NCI-H128 (cell line): ENCODE results near the gene GPRC5B.

Source experiments
- DNase-seq: peaks from one replicate; lab custom pipeline; 2025; ENCODE audit not compliant: unreplicated experiment; lab: John Stamatoyannopoulos, UW

The GPRC5B gene

DNA sequence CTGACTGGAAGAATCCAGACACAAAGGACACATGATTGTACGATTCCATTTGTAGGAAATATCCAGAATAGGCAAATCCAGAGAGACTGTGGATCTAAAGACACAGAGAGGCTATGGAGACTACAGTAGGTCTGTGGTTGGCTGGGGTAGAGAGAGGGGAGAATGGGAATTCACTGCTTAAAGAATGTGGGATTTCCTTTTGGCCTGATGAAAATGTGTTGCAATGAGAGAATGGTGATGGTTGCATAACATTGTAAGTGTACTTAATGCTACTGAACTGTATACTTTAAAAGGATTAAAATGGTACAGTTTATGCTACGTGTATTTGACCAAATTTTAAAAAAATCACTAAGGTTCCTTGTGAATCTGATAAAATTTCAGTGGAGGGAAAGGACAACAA is 62.1 kb downstream of the GPRC5B start:
- no peak for DNase-seq

DNA sequence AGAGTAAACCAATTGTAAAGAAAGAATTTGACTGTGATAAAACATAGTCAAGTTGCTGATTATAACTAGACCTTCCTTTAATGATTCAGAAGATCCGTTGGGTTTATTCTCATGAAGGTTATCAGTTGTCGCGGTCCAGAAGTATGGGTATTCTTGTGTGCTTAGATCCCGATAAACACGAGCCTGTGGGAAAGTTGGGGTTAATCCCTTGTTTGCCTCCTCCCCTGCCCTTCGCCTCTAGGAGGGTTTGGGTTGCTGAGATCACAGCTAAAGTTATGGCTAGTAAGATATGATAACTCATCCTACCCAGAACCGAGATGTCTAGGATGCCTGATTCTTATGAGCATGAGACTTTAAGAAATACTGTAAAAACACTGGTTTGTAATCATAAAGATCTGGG is 66.8 kb downstream of the GPRC5B start:
- DNase-seq = no peak

DNA sequence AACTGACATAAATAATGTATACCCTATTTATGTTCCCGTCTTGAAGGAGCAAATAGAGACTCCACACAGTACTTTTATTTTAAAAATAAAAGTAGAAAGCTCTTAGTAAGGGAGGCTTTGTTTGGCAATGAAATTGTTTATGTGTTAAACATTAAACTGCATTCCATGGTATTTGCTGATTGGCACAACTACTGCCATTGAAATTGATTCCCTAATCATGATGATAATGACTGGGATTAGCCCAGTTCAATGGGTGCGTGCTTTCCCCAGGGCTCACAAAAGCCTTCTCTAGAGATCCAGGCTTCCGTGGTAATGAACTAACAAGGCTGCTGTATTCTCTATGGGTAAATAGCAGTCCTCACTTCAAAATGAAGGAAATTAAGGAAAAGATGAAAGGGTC is 67.5 kb downstream of the GPRC5B start:
- no peak for DNase-seq

DNA sequence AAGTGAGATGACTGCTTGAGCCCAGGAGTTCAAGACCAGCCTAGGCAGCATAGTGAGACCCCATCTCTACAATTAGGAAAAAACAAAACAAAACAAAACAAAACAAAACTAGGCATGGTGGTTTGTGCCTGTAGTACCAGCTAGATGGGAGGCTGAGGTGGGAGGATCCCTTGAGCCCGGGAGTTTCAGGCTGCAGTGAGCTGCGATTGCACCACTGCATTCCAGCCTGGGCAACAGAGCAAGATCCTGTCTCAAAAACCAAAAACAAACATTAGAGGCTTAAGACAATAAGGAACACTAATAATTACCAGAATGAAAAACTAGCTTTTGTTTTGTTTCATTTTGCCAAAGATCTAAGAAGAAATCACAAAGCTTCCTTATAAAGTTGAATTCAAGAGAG is 69.2 kb downstream of the GPRC5B start:
- no peak for DNase-seq

DNA sequence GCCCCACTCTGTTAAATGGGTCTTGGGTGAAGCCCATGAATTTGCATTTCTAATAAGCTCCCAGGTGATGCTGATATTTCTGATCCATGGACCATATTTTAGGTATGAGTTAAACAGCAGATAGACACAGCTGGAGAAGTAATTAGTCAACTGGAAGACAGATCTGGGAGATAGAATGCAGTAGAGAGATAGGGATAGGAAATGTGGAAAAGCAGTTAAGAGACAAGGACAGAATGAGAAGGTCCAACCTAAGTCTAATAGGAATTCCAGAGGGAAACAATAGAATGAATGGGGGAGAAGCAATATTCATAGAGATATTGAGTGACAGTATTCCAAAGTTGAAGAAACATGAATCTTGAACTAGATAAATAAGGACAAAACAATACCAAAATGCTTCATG is 71.7 kb downstream of the GPRC5B start:
- no peak for DNase-seq

DNA sequence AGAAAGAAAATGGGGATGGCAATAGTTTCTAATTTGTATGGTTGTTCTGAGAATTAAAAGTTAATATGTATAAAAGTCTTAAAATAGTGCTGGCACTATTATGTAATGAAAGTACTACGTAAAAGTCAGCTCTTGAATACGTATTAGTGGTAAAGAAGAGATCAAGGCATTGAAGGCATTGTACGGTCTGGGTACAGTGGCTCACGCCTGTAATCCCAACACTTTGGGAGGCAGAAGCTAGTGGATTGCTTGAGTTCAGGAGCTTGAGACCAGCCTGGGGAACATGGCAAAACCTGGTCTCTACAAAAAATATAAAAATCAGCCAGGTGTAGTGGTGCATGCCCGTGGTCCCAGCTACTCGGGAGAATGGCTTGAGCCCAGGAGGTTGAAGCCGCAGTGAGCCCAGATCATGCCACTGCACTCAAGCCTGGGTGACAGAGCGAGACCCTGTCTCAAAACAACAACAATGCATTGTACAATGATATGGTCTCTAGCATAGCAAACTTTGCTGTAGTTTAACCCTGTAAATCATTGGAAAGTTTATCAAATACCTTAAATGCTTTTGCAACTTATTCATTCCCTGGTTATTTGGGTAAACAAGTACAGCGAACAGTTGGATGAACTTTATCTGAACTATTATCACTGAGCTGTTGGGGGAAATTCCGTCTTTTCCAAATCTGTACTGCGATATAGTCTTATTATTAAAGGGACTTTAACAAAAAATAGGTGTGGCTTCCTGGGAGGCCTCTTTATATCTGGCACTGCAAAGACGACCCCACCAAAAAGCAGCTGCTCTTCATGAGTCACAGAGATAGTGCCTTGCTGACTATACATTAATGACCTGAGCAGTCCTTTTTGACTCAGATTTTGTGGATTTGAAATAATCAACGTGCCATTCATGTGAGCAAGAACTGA is 73.6 kb downstream of the GPRC5B start:
- DNase-seq = no peak

DNA sequence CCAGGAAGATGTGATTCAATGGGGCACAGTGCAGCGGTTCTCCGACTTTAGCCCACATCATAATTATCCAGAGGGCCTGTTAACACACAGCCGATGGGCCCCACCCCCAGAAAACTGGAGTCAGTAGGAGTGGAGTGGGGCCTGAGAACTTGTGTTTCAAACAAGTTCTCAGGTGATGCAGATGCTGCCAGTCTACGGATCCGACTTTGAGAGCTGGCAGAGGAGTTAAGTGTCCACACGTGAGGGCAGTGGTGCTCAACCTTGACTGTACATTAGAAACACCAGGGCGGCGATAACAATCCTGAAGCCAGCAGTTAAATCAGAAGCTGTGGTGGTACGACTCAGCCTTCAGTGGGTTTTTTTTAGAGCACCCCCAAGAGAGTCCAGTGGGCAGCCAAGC is 75.0 kb downstream of the GPRC5B start:
- no peak for DNase-seq

DNA sequence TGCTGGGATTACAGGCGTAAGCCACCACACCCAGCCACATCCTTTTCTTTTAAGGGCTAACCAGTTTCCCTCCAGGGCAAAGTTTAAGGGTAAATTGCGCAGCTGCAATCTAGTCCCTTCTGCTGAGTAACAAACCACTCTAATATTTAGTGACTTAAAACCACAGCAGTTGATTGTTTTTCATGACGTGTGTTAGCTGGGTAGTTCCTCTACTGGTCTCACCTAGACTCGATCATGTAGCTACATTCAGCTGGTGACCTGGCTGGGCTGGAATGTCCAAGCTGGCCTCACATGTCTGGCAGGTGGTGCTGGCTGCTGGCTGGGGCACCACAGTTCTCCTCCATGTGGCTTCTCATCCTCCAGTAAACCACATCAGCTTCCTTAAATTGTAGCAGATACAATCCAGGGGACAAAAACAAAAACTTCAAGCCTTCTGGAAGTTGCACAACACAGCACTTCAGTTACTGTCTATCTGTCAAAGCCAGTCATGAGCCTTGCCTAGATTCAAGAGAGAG is 75.5 kb downstream of the GPRC5B start:
- DNase-seq = no peak

DNA sequence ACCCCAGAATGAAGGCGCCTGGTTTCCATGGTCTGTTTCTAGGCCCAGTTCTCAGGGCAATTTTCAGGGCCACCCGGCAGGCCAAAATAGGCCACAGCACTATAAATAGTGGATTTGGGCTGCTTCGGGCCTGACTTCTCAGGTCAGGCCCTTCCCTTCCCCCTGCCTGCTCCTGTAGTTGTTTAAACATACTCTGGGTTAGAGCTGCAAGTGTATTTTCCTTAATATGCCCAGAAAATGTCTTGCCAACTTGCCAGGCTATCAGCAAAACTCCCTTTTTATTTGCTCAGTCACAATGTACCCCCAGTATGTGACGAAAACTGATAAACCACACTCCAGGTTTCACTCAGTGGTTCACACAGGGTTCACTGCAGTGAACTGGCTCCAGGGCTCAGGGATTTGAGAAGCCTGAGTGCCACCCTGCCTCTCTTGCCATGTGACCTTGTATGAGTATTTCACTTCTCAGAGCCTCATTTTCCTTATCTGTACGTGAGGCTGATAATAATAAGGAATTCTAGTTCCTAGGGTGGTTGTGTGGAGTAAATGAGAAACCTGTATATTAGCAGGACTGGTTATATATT is 76.5 kb downstream of the GPRC5B start:
- no peak for DNase-seq
